ENCODE results near the gene IAH1. TPM values are rescaled to one million over a fixed set of nuclear protein-coding genes. Genes with fewer than 3 reads are reported as not detected.

IAH1 gene
- total and polyA plus RNA-seq, 2 donors from 2014 or later = 52.7 to 97.0 TPM

- intact Hi-C loops (cut with DNase I) = no loop called here
- FAIRE-seq = no peak
These were observed 1.8 kb upstream of the IAH1 start for GRCh38 chr2:9472511-9472910.

GRCh38 chr2:9473308-9473984 lies 905 bp upstream of the IAH1 start:
- no peak for FAIRE-seq
- intact Hi-C loops (cut with DNase I) = no loop called here

More at GRCh38 chr2:9472511-9472910, 1.8 kb upstream of the IAH1 start:
- Histone ChIP-seq H3K4me1 (ENCODE audit: control insufficient read depth in 2 of 3, insufficient read depth in 2 of 3, low read depth in 1 of 3, low read length in 3 of 3) (peaks cover 0 to 8% (median 0%) of the 10 kb centered on the region in 3 donors), H3K36me3 (ENCODE audit: control insufficient read depth in 2 of 3, insufficient read depth in 3 of 3, low read length in 3 of 3) (peaks cover 2 to 6% (median 4%) of the 10 kb centered on the region in 3 donors), H3K9me3 (ENCODE audit: control insufficient read depth in 2 of 3, insufficient read depth in 1 of 3, low read length in 3 of 3) (no peaks in the 10 kb centered on the region), H3K27ac (ENCODE audit: low read depth in 2 of 2, low read length in 2 of 2) (no peak overlapping the region), H3K27me3 (ENCODE audit: control insufficient read depth, insufficient read depth, low read length) (no peaks in the 10 kb centered on the region), H3K4me3 (ENCODE audit: low read length in 3 of 3) (no peak overlapping the region), H3K9ac (ENCODE audit: low read length in 3 of 3) (no peak overlapping the region)
- TF ChIP-seq CTCF (IDR thresholded peaks at IDR 0.05; ENCODE audit: borderline replicate concordance, extremely low read depth, insufficient read depth) = no peak
- no peak for DNase-seq

GRCh38 chr2:9473985-9474360 lies 378 bp upstream of the IAH1 start:
- H3K9ac ChIP-seq (ENCODE audit: low read length in 3 of 3) = peak overlapping the region; percentile 5 to 73 (median 55)
- intact Hi-C loops (cut with DNase I) = no loop called here

More at GRCh38 chr2:9473308-9473984, 905 bp upstream of the IAH1 start:
- peak in 4 of 5 donors; percentile 66 to 75 (median 72) for DNase-seq
- Histone ChIP-seq H3K36me3 (ENCODE audit: control insufficient read depth in 2 of 3, insufficient read depth in 3 of 3, low read length in 3 of 3) (peaks cover 0 to 9% (median 6%) of the 10 kb centered on the region in 3 donors), H3K9ac (ENCODE audit: low read length in 3 of 3) (peak overlapping the region; percentile 5 to 73 (median 55)), H3K27me3 (ENCODE audit: control insufficient read depth, insufficient read depth, low read length) (no peaks in the 10 kb centered on the region), H3K4me1 (ENCODE audit: control insufficient read depth in 2 of 3, insufficient read depth in 2 of 3, low read depth in 1 of 3, low read length in 3 of 3) (peaks cover 0 to 8% (median 0%) of the 10 kb centered on the region in 3 donors), H3K4me3 (ENCODE audit: low read length in 3 of 3) (peak overlapping the region; percentile 45 to 97 (median 47)), H3K27ac (ENCODE audit: low read depth in 2 of 2, low read length in 2 of 2) (peak overlapping the region in 1 of 2 donors; percentile 76), H3K9me3 (ENCODE audit: control insufficient read depth in 2 of 3, insufficient read depth in 1 of 3, low read length in 3 of 3) (no peaks in the 10 kb centered on the region)
- no peak for TF ChIP-seq CTCF (IDR thresholded peaks at IDR 0.05; ENCODE audit: borderline replicate concordance, extremely low read depth, insufficient read depth)

More at GRCh38 chr2:9473985-9474360, 378 bp upstream of the IAH1 start:
- Histone ChIP-seq H3K4me3 (ENCODE audit: low read length in 3 of 3) (peak overlapping the region; percentile 45 to 97 (median 47)), H3K4me1 (ENCODE audit: control insufficient read depth in 2 of 3, insufficient read depth in 2 of 3, low read depth in 1 of 3, low read length in 3 of 3) (peaks cover 0 to 8% (median 0%) of the 10 kb centered on the region in 3 donors), H3K27me3 (ENCODE audit: control insufficient read depth, insufficient read depth, low read length) (no peaks in the 10 kb centered on the region), H3K36me3 (ENCODE audit: control insufficient read depth in 2 of 3, insufficient read depth in 3 of 3, low read length in 3 of 3) (peaks cover 0 to 12% (median 6%) of the 10 kb centered on the region in 3 donors), H3K27ac (ENCODE audit: low read depth in 2 of 2, low read length in 2 of 2) (peak overlapping the region; percentile 67 to 76), H3K9me3 (ENCODE audit: control insufficient read depth in 2 of 3, insufficient read depth in 1 of 3, low read length in 3 of 3) (no peaks in the 10 kb centered on the region)
- DNase-seq = peak in 3 of 5 donors; percentile 57 to 88 (median 76)
- TF ChIP-seq CTCF (IDR thresholded peaks at IDR 0.05; ENCODE audit: borderline replicate concordance, extremely low read depth, insufficient read depth) = no peak
- FAIRE-seq = no peak
